SKM-1 treated with dmso at 0.1 percent for 144 hours (cell line): ENCODE results near the gene FLII.
"Not testable (repeated sequence)": the region's sequence is repeated elsewhere in the genome, so short reads cannot be mapped to it uniquely, and the experiment has no call there.

ENCODE experiments used
- DNase-seq: peaks from one replicate; lab custom pipeline; 2025; ENCODE audit not compliant: unreplicated experiment; lab: John Stamatoyannopoulos, UW

FLII gene

GRCh38 chr17:18258356-18259038 is at the start of gene FLII:
FLII (minus strand) TSS chr17:18258738; CDS start chr17:18258690, 48 bp downstream.
- no peak for DNase-seq

DNA sequence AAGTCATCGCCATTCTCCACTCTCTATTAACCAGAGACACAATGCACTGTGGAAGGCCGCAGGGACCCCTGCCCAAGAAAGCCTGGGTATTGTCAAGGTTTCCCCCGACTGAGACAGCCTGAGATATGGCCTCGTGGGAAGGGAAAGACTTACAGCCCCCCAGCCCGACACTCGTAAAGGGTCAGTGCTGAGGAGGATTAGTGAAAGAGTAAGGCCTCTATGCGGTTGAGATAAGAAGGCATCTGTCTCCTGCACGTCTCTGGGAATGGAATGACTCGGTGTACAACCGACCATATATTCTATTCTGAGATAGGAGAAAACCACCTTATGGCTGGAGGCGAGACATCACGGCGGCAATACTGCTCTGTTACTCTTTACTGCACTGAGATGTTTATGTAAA is 44.7 kb upstream of the FLII start:
- not testable (repeated sequence) for DNase-seq

GRCh38 chr17:18300725-18301480 is 42.4 kb upstream of the FLII start:
- no peak for DNase-seq

- not testable (repeated sequence) for DNase-seq
These were observed 39.5 kb upstream of the FLII start for GRCh38 chr17:18298061-18298460.

- no peak for DNase-seq
These were observed 33.4 kb upstream of the FLII start for GRCh38 chr17:18291718-18292540.

- DNase-seq = no peak
These were observed 26.8 kb upstream of the FLII start for GRCh38 chr17:18285296-18285695.

GRCh38 chr17:18281788-18282187 is 23.2 kb upstream of the FLII start:
- DNase-seq = no peak

DNA sequence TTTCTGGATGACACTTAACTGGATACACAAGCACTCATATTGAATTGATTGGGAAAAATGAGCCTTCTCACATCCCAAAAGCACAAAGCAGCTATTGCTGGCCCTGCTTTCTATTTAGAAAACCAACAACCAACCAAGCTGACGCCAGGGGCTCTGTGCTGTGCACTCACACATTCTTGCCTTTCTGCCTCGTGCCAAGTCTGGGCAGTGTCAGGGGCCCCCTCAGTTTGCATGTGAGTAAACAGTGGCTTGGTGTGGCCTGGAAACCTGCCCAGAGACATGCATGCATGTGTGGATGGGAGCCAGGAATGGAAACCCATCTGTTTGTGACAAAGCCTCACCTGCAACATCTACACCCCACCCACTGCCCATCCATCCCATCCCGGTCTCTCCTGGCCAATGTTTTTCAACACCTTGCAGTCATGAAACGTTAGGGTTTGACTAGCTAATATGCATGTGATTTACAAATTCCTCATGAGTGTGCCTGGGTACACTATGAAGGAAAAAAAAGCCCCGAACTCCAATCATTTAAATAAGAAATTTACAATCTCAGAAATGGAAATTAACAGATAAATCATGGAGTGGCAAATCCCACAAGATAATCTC is 22.3 kb upstream of the FLII start:
- DNase-seq = no peak

DNA sequence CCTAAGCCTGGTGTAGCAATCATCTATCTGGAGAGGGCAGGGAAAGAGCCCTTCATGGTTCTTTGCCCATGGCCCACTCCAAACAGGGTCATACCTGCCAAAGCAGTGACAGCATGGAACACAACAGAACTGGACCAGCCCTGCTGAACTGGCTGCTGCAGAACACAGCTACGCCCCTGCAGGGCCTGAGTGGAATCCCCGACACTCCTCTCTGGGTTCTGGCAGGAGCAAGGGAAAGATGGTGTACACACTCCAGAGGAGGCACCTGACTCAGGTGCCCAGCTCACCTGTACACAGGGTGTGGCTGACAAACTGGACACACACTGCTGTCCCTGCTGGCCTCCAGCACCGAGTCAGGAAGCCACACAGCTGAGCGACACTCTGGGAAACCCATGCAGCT is 21.7 kb upstream of the FLII start:
- DNase-seq = no peak

DNA sequence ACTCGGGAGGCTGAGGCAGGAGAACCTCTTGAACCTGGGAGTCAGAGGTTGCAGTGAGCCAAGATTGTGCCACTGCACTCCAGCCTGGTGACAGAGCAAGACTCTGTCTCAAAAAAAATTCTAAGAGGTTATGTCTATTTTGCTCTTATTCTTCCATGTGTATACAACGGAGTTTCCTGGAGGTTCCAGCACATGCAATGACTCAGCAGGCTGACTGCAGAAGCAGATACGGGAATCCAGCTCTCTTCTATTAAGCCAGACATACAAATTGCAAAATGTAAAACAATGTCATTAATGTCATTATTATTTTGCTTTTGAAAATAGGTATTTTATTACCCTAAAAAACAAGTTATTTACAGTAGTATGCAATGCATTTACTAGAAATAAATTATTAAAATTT is 20.3 kb upstream of the FLII start:
- DNase-seq = no peak

GRCh38 chr17:18277076-18277475 is 18.5 kb upstream of the FLII start:
- no peak for DNase-seq

GRCh38 chr17:18270046-18270931 is 11.8 kb upstream of the FLII start:
- DNase-seq = no peak

DNA sequence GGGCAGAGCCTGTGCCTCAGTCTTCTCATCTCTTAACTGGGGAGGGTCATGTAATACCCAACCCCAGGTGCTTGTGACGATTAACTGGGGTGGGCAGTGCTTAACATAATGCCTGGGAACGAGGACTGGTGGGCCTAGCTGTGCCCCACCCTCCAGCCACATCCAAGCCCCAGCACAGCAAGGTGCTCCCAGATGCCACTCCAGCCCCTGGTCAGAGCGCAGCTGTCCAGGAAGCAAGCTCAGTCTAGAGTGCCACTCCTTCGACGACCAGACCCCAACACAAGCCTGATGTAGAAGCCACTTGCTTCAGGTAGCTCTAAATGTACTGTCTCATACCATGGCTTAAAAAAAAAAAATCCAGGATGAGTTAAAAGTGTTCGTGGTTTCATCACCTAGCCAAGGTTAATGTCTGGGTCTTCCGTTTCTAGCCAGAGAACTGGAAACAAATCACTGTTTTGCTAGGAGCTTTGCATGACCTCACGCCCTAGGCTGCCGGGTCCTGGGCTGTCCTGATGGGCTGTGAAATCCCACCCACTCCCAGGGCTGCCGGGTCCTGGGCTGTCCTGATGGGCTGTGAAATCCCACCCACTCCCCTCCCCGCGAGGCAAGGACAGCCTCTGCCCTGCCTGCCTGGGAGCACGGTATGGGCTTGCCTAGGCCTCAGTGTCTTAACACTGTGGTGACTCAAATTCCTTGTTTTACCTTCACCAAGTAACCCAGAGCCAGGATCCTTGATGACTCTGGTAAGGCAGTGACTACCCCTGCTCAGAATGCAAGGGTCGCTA is 9.6 kb upstream of the FLII start:
- no peak for DNase-seq

GRCh38 chr17:18267366-18267765 is 8.8 kb upstream of the FLII start:
- DNase-seq = no peak

DNA sequence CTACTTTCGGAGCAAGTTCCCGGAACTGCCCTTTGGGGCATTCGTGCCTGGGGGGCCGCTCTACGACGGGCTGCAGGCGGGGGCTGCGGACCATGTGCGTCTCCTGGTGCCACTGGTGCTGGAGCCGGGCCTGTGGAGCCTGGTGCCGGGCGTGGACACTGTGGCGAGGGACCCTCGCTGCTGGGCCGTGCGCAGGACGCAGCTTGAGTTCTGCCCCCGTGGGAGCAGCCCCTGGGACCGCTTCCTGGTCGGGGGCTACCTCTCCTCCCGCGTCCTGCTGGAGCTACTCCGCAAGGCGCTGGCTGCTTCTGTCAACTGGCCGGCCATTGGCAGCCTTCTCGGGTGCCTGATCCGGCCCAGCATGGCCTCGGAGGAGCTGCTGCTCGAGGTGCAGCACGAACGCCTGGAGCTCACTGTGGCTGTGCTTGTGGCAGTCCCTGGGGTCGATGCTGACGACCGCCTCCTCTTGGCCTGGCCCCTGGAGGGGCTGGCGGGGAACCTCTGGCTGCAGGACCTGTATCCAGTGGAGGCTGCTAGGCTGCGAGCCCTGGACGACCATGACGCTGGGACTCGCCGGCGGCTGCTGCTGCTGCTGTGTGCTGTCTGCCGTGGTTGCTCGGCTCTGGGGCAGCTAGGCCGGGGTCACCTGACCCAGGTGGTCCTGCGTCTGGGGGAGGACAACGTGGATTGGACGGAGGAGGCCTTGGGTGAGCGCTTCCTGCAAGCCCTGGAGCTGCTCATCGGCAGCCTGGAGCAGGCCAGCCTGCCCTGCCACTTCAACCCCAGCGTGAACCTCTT is 5.5 kb upstream of the FLII start:
- DNase-seq = no peak

- no peak for DNase-seq
These were observed 4.1 kb upstream of the FLII start for GRCh38 chr17:18262641-18263040.

DNA sequence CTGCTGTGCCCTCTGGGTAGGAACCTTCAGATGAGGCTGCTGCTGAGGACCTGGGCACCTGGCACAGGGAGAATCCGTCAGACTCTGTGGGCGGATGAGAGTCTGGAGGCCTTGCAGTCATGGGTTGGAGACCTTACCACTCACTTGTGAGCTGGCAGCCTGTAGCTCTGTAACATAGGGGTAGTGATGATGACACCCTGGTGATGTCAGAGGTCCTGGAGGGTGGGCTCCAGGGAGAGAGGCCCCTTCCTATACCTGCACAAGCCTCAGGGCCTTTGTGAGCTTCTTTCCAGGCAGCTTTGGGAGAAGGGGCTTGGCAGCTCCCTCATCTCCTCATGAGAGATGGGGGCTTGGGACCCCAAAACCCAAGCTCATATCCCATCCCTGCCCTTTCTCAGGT is 3.6 kb upstream of the FLII start:
- no peak for DNase-seq

DNA sequence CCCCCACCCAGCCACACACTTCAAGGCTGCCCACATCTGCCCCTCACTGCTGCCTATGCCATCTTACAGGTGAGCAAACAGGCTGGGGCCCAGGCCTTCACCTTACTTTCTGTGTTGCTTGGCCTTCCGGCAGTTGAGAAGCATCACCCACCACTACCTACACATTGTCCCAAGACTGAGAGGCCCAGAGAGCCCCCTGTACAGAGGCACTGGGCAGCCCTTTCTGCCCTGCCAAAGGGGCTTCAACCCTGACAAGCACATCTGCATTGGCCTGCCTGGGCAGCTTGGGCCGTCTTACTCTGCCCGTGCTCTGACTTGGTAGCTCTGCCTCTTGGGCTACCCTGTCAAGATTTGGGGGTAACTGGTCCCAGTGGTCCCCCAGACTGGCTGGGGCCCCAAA is 3.1 kb upstream of the FLII start:
- no peak for DNase-seq

- no peak for DNase-seq
These were observed 2.6 kb upstream of the FLII start for GRCh38 chr17:18261146-18261515.
